Astrocyte (in vitro differentiated cells and primary cell): Measurements from ENCODE around the gene PXMP4. TPM values are rescaled to one million over a fixed set of nuclear protein-coding genes. Genes with fewer than 3 reads are reported as not detected.

Experiments
- DNase-seq: peaks from one replicate; pipeline ENCODE4 v3.0.0-alpha.2; 2010; ENCODE audit warnings: low read depth
- FAIRE-seq: peaks from 2 replicates; lab custom pipeline; 2011; peaks lifted over from hg19 to GRCh38; lab: Jason Lieb, UNC
- H2AFZ ChIP-seq: 2 replicates; pipeline ENCODE4 v1.6.0; 2012; ENCODE audit warnings: low read depth, low read length, inconsistent platforms
- H3K27ac ChIP-seq: 2 replicates; pipeline ENCODE4 v1.5.1; 2011; ENCODE audit warnings: low read depth, low read length, inconsistent platforms
- H3K27me3 ChIP-seq: 2 replicates; pipeline ENCODE4 v1.6.0; 2011; ENCODE audit warnings: low read length, inconsistent platforms; ENCODE audit not compliant: insufficient read depth
- H3K36me3 ChIP-seq: 2 replicates; pipeline ENCODE4 v1.5.1; 2011; ENCODE audit warnings: low read length, inconsistent platforms; ENCODE audit not compliant: insufficient read depth
- H3K4me1 ChIP-seq: 2 replicates; pipeline ENCODE4 v1.5.1; 2011; ENCODE audit warnings: low read length, inconsistent platforms; ENCODE audit not compliant: insufficient read depth
- H3K4me2 ChIP-seq: 2 replicates; pipeline ENCODE4 v1.6.0; 2012; ENCODE audit warnings: low read length, inconsistent platforms
- H3K4me3 ChIP-seq: 2 replicates; pipeline ENCODE4 v1.5.1; 2011; ENCODE audit warnings: low read depth, mild to moderate bottlenecking, low read length, inconsistent platforms; ENCODE audit not compliant: insufficient read depth
- H3K79me2 ChIP-seq: 2 replicates; pipeline ENCODE4 v1.6.0; 2012; ENCODE audit warnings: mild to moderate bottlenecking, low read length, inconsistent platforms; ENCODE audit not compliant: insufficient read depth
- H3K9ac ChIP-seq: 2 replicates; pipeline ENCODE4 v1.6.0; 2012; ENCODE audit warnings: mild to moderate bottlenecking, low read length, inconsistent platforms
- H3K9me3 ChIP-seq: 2 replicates; pipeline ENCODE4 v1.5.1; 2012; ENCODE audit warnings: low read depth, mild to moderate bottlenecking, low read length, inconsistent platforms; ENCODE audit not compliant: insufficient read depth
- H4K20me1 ChIP-seq: 2 replicates; pipeline ENCODE4 v1.6.0; 2012; ENCODE audit warnings: low read length, inconsistent platforms; ENCODE audit not compliant: insufficient read depth
- H3K27ac Mint-ChIP-seq: one replicate; pipeline ENCODE4 v1.8.0; 2021; ENCODE audit warnings: mild to moderate bottlenecking, mixed read lengths; ENCODE audit not compliant: unreplicated experiment
- H3K27me3 Mint-ChIP-seq: one replicate; pipeline ENCODE4 v1.8.0; 2021; ENCODE audit warnings: low read depth, mixed read lengths; ENCODE audit not compliant: unreplicated experiment
- H3K36me3 Mint-ChIP-seq: one replicate; pipeline ENCODE4 v1.8.0; 2021; ENCODE audit warnings: low read depth, mixed read lengths; ENCODE audit not compliant: unreplicated experiment
- H3K4me1 Mint-ChIP-seq: one replicate; pipeline ENCODE4 v1.8.0; 2021; ENCODE audit warnings: low read depth, mixed read lengths; ENCODE audit not compliant: unreplicated experiment
- H3K4me3 Mint-ChIP-seq: one replicate; pipeline ENCODE4 v1.8.0; 2021; ENCODE audit warnings: mild to moderate bottlenecking, moderate library complexity, mixed read lengths; ENCODE audit not compliant: unreplicated experiment
- H3K9me3 Mint-ChIP-seq: one replicate; pipeline ENCODE4 v1.8.0; 2021; ENCODE audit warnings: mild to moderate bottlenecking, mixed read lengths; ENCODE audit not compliant: unreplicated experiment
- EZH2 ChIP-seq: IDR thresholded peaks from 2 replicates; pipeline ENCODE4 v1.6.1; 2012; ENCODE audit warnings: mild to moderate bottlenecking, low read length, inconsistent platforms; ENCODE audit not compliant: insufficient read depth
- total RNA-seq: library from RNA; stranded (reverse); gene quantifications from 2 replicates; pipeline ENCODE4 v1.2.1, GENCODE V29; 2021
- TF ChIP-seq, protein P1 (sequence below): IDR thresholded peaks from 2 replicates; pipeline ENCODE4 v1.5.1; 2011; ENCODE audit warnings: low read depth, mild to moderate bottlenecking, inconsistent platforms, low read length, moderate library complexity; ENCODE audit not compliant: insufficient read depth

Gene PXMP4
- total RNA-seq, 1 donor from 2014 or later = 1.1 TPM

- TF ChIP-seq EZH2 = no peak
- TF ChIP-seq, protein P1, sequence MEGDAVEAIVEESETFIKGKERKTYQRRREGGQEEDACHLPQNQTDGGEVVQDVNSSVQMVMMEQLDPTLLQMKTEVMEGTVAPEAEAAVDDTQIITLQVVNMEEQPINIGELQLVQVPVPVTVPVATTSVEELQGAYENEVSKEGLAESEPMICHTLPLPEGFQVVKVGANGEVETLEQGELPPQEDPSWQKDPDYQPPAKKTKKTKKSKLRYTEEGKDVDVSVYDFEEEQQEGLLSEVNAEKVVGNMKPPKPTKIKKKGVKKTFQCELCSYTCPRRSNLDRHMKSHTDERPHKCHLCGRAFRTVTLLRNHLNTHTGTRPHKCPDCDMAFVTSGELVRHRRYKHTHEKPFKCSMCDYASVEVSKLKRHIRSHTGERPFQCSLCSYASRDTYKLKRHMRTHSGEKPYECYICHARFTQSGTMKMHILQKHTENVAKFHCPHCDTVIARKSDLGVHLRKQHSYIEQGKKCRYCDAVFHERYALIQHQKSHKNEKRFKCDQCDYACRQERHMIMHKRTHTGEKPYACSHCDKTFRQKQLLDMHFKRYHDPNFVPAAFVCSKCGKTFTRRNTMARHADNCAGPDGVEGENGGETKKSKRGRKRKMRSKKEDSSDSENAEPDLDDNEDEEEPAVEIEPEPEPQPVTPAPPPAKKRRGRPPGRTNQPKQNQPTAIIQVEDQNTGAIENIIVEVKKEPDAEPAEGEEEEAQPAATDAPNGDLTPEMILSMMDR = no peak
- H3K9ac ChIP-seq = no peak overlapping the region
- Mint-ChIP-seq H3K27me3 (no peaks in the 10 kb centered on the region), H3K36me3 (peaks cover 15% of the 10 kb centered on the region), H3K4me1 (no peaks in the 10 kb centered on the region), H3K4me3 (no peak overlapping the region), H3K27ac (no peak overlapping the region), H3K9me3 (peaks cover 2% of the 10 kb centered on the region)
- no peaks in the 10 kb centered on the region for H4K20me1 ChIP-seq
- no peaks in the 10 kb centered on the region for H3K27me3 ChIP-seq
- H3K36me3 ChIP-seq = no peaks in the 10 kb centered on the region
- H3K4me1 ChIP-seq = no peaks in the 10 kb centered on the region
- FAIRE-seq = no peak
- no peak for DNase-seq
- no peak overlapping the region for H2AFZ ChIP-seq
- H3K4me2 ChIP-seq = no peak overlapping the region
- no peak overlapping the region for H3K4me3 ChIP-seq
- no peak overlapping the region for H3K27ac ChIP-seq
- H3K9me3 ChIP-seq = no peaks in the 10 kb centered on the region
- no peaks in the 10 kb centered on the region for H3K79me2 ChIP-seq
These were observed 26.4 kb upstream of the PXMP4 start for GRCh38 chr20:33746325-33746998.

GRCh38 chr20:33744773-33745385 is 24.8 kb upstream of the PXMP4 start:
- Histone ChIP-seq H3K27me3 (no peaks in the 10 kb centered on the region), H4K20me1 (no peaks in the 10 kb centered on the region), H3K4me3 (no peak overlapping the region), H3K27ac (no peak overlapping the region), H2AFZ (no peak overlapping the region), H3K9ac (no peak overlapping the region), H3K4me1 (no peaks in the 10 kb centered on the region), H3K36me3 (no peaks in the 10 kb centered on the region), H3K79me2 (no peaks in the 10 kb centered on the region), H3K9me3 (no peaks in the 10 kb centered on the region), H3K4me2 (no peak overlapping the region)
- no peak for TF ChIP-seq EZH2
- TF ChIP-seq, protein P1 = no peak
- H3K36me3 Mint-ChIP-seq = peaks cover 15% of the 10 kb centered on the region
- FAIRE-seq = no peak
- no peak overlapping the region for H3K4me3 Mint-ChIP-seq
- no peaks in the 10 kb centered on the region for H3K27me3 Mint-ChIP-seq
- peaks cover 2% of the 10 kb centered on the region for H3K9me3 Mint-ChIP-seq
- H3K4me1 Mint-ChIP-seq = peaks cover 3% of the 10 kb centered on the region
- H3K27ac Mint-ChIP-seq = no peak overlapping the region
- no peak for DNase-seq

DNA sequence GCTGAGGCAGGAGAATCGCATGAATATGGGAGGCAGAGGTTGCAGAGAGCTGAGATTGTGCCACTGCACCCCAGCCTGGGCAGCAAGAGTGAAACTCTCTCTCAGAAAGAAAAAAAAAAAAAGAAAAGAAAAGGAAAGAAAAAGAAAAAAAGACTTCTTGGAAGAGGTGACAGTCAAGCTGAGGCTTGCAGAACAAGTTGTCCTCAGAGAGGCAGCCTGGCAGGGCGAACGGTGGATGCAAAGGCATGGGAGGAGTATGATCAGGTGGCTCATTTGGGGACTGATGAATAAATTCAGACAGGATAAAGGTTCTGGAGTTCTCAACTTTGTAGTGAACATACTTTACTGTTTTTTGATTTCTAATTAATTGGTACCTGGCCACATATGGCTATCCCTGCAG is 24.1 kb upstream of the PXMP4 start:
- Histone ChIP-seq H3K27me3 (no peaks in the 10 kb centered on the region), H3K9me3 (no peaks in the 10 kb centered on the region), H3K4me1 (no peaks in the 10 kb centered on the region), H3K4me2 (no peak overlapping the region), H3K4me3 (no peak overlapping the region), H3K79me2 (no peaks in the 10 kb centered on the region), H2AFZ (no peak overlapping the region), H4K20me1 (no peaks in the 10 kb centered on the region), H3K9ac (no peak overlapping the region), H3K36me3 (no peaks in the 10 kb centered on the region), H3K27ac (no peak overlapping the region)
- Mint-ChIP-seq H3K4me3 (no peak overlapping the region), H3K27ac (no peak overlapping the region), H3K9me3 (peaks cover 2% of the 10 kb centered on the region), H3K27me3 (no peaks in the 10 kb centered on the region), H3K36me3 (peaks cover 15% of the 10 kb centered on the region), H3K4me1 (peaks cover 3% of the 10 kb centered on the region)
- no peak for TF ChIP-seq EZH2
- TF ChIP-seq, protein P1 = no peak
- no peak for FAIRE-seq
- DNase-seq = no peak
